HG03354 (cell line): ENCODE measurements around the gene SMIM35.
"Not testable (repeated sequence)": the region's sequence is repeated elsewhere in the genome, so short reads cannot be mapped to it uniquely, and the experiment has no call there.

Experiments used
- ATAC-seq: cut with Tn5 transposase; IDR thresholded peaks from one replicate; pipeline ENCODE4 v1.9.1; 2021; ENCODE audit warnings: mild to moderate bottlenecking; ENCODE audit not compliant: unreplicated experiment, poor library complexity, severe bottlenecking

The SMIM35 gene

DNA sequence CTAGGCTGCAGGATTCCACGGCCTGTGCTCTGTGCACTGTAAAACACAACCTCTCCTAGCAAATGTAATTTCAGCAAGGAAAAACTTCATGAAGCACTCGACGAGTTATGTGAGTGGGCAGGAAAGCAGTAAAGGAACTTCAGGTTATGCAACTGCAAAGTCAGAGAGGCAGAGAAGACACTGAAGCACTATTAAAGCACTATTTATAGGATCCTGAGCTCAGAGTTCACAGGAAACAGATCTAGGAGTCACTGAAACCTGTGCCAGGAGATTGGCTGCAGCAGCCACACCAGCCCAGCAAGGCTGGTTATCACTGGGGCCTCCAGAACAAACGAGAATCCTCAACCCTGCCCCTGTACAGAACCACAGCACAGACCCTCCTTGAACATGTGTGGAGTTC lies 2.5 kb downstream of the SMIM35 start:
- ATAC-seq = no peak

DNA sequence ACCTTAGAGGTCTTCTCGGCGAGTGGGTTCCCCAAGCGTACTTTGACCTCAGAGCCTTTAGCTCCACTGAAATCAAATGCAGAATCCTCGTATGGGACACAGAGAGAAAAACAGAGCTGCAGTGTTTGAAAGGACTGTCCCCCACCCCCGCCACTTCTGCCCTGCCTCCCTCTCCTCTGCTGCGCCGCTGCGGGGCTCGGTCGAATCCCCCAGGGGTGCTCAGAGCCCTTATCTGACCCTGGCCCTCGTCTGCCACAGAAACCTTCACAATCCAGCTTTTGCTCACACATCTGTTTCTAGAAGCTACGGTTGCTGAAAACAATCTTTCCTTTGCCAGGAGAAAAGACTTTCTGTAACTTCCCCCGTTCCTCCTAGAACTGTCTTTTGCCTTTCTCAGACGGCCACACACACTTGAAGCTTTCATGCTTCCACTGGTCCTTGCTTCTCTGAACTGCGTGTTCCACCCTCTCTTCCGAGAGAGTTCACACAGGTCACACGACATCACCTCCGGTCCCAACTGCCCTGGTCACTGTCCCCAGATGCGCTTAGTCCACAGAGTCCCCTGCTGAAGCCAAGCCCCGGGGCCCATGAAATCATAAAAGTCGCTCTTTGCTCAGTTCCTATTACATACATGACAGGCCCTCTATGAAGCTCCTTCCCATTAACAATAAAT lies 3.7 kb downstream of the SMIM35 start:
- ATAC-seq = no peak

DNA sequence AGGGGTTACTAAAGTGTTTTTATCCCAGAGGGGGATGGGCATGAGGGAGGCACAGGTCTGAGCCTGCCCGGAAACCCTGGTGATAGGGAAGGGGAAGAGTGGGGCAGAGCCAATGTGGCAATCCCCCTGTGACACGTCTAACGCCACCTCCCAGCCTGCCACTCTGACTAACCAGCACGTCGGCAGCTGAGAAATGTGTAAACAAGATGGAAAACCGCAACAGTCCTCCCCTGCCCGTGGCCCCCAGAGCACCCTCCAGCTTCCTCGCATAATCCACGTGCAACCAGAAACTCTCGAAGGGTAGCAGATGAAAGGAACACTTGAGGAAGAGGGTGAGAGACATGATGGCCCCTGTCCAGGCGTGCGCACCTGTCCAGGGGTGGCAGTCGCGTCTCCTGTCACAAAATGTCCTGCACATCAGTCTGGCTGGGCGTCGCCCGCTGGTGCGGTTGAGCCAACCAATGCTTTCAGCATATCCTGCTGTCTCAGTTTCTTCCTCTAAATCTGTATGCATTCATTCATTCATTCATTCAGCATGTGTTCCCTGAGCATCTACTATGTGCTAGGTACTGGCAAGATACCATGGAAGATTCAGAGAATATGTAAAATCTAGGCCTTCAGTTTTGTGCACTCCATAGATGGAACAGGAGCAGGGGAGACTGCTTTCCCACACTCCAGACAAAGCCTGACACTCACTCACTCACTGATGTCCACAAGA lies 5.4 kb downstream of the SMIM35 start:
- no peak for ATAC-seq

DNA sequence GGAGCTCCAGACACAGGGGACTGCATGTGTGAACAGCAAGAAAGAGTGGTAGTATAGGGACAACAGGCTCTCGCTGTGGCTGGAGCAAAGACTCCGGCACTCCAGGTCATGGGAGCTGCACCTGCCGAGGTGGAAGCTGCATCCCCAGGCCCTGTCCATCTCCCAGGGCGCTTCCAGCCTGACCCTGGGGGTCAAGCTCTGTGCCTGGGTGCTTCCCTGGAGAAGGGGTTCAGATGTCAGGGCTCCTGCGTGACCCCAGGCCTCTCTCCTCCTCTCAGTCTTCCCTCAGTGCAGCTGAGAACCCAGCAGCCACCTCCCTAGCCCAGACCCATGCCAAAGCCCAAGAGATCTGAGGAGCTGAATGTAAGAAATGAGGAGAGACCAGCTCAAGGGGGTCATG lies 6.5 kb downstream of the SMIM35 start:
- no peak for ATAC-seq

DNA sequence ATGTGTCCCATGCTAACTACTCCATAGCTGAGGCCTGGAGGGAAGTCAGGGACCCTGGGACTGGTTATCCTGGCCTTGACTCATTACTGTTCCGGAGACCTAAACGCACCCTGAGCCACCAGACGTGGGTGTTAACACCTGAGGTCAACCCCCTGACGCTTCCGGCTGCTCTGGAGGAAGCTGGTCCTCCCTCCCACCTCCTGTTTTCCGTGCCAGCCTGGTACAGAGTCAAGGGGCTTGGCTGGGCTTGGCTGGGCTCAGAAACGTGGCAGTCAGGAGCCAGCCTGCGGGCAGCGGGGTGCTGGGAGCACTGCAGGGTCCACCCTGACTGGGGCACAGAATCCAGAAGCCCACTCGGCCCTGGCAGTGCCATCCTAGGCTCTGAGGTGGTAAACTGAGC lies 7.3 kb downstream of the SMIM35 start:
- ATAC-seq = no peak

DNA sequence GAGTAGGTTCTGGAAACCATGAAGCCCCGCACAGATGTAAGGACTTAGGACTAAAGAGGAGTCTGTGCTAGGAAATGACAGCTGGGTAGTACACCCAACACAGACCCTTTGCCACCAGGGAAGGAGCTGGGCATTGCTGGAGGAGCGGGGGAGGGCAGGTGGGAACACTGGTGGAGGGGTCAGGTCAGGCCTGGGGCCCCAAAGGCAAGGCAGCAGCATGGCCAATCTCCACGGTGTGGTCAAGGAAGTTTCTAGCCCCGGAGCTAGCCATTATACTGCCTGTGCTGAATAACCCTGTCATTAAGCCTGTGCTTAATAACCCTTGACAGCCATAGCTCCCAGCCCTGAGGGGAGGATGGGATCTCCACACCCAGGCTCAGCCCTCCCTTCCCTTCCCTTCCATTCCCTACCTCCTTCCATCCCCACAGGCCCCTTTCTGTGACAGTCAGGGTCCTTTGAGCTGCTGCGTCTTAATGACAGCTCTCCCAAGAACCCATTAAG lies 7.8 kb downstream of the SMIM35 start:
- ATAC-seq = no peak

DNA sequence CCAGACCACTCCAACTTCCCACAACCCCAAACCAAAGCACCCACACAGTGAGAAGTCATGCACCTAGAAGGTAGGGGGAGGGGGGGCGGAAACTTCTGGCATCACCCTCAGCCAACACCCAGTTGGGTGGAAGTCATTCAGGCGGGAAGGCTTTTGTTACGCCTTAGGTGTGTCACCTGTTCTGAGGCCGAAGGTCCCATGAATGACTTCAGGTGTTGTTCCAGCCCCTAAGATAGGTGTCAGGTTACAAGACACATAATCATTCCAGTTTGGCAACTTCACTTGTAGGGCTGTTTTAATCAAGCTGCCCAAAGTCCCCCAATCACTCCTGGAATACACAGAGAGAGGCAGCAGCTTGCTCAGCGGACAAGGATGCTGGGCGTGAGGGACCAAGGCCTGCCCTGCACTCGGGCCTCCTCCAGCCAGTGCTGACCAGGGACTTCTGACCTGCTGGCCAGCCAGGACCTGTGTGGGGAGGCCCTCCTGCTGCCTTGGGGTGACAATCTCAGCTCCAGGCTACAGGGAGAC lies 9.9 kb downstream of the SMIM35 start, which contains the start of gene TMPRSS4:
Gene TMPRSS4 (plus strand): TSS at position 325 of the 528 bp plus-strand sequence. CDS start 225 bp downstream, outside the sequence.
- ATAC-seq = no peak

DNA sequence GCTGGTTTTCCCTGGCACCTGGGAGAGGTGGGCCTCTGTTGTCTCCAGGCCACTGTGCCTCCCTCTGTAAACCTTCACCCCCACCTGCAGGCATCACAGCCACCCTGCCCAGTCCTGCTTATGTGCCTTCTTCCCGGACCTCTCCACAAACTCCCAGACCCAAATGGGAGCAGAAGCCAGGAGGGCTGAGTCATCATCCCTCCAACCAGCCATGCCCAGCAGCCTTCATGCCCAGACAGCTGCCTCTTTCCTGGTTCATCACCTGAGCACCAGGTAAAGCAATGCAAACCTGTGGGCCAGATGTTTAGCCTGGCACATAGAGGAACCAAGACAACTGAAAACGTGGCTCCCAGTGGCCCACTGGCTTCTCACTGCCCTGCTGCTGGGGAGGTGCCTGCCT lies 12.0 kb downstream of the SMIM35 start:
- ATAC-seq = no peak

DNA sequence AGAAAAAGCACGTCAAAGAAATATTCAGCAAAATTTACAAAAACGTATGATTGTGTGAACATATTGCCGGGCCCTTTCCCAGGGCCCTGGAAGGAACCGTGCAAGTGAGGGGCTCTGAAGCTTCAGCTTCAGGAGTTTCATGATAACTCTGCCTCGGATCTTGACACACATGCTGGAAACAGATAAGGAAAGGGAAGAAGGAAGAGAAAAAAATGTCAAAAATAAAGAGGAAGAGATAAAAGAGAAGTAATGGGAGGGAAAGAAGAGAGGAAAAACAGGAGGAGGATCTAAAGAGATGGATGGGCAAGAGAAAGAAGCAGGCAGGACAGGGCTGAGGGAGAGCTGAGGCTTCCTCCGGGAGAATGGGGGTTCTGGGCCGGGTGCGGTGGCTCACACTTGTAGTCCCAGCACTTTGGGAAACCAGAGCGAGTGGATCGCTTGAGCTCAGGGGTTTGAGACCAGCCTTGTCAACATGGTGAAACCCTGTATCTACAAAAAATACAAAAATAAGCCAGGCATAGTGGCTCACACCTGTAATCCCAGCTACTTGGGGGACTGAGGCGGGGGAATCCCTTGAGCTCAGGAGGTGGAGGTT lies 12.6 kb downstream of the SMIM35 start:
- ATAC-seq = no peak

DNA sequence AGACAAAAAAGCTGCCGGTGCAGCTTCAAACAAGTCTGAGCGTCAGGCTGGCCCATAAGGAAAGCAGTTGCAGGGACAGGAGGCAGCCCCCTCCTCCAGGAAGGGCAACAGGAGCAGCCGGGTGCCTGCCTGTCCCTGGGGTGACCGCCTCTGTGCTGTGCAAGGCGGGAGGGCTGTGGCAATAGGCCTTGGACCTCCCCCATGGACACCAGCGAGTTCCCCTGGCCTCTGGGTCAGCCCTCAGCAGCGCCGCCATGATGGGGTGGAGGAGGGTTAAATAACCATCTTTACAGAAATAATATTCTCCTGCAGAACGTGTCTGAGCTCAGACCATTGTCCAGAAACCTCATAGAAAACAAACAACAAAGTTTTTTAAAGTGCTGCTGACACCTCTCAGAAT lies 13.2 kb downstream of the SMIM35 start:
- no peak for ATAC-seq

DNA sequence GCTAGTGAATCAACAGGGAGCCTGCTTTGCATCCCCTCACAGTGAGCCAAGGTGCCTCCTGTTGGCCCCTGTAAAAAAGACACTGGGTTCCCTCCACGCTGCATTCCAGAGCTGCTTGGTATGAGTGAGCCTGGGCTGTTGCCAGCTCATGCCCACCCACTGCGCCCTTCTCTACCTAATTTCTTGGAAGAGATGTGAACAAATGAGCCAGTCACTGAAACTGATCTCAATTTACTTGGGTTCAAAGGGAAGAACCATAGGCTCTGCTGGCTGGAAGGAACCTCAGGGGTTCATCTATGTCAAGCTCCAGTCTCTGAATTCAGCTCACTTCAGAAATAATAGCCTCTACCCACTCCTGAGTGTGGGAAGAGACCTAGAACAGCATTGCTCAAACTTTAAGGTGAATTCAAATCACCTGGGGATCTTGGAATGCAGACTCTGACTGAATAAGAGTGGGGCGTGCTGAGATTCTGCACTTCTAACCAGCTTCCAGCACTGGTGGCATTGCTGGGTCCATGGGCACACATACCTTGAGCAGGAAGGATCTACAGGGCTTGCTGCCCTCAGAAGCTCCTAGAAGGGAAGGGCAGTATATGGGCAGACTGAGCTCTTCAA lies 15.2 kb downstream of the SMIM35 start:
- ATAC-seq = no peak

DNA sequence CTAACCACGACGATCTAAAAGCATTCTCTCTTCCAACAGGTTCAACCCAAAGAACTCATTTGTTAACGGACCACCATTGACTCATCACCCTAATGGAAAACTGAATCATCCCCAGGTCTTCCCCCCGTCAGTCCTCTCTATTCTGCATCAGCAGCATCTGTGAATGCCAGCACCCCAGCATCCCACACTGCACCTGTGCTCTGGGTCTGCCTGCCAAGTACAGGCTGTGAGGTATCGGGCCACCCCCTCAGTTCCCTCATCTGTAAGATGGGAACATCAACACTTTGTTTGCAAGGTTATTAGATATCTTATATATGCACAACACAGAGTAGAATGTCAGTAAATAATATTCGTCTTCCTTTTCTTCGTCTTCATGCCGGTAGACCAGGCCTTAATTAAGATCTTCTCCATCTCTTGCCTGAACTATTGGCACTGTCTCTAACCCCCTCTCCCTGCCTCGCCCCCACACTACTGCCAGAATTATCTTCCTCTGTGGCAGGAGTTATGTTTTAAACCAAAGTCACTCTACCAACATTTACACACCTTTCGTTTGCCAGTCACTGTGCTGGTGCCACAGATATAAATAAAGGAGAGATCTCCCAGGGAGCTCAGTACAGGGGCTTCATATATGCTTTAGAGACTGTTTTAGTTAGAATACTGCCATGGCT lies 17.7 kb downstream of the SMIM35 start:
- ATAC-seq = no peak

DNA sequence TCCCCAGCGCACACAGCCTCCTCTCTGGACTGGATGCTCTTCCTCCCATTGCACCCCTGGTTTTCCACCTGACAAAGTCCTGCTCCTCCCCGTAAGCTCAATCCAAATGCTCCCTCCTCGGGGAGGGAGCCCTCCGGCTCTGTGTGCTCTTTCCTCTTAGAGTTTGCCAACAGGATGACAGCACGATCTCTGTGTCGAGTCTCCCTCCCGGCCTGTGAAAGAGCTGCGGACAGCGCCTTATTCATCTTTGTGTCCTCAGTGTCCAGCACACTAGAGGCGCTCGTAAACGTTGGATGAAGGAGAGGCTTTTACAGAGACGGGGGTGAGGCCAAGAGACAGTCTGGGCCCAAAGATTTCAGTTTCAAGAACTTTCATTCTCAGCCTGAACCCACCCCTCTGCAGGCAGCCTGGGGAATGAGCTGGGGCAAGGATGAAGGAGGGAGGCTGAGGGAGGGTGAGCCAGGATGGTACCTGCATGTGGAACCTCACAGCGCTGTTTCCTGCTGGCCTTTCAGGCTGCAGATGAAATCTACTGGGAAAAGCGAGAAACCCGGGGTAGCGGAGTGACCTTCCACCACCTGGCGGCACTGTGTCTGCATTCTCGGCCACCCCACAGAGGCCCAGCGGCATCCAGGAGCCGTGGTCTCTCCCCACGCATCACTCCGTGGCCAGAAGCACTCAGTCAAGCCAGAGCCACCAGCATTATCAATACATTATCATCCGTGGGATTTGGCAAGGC lies 18.4 kb downstream of the SMIM35 start:
- no peak for ATAC-seq

DNA sequence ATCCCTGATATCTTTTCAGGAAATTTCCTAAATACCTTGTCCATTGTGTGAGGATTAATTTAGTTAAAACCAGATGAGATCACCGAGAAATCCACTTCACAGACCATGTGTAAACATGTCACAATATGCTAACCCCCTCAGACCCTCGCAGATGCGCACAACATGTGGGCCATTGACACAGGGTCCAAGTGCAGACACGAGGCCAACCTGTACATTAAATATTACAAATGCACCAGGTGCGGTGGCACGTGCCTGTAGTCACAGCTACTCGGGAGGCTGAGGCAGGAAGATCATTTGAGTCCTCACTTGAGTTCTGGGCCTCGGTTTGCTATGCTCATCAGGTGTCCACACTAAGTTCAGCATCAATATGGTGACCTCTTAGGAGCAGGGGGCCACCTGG lies 19.8 kb downstream of the SMIM35 start:
- ATAC-seq = no peak

DNA sequence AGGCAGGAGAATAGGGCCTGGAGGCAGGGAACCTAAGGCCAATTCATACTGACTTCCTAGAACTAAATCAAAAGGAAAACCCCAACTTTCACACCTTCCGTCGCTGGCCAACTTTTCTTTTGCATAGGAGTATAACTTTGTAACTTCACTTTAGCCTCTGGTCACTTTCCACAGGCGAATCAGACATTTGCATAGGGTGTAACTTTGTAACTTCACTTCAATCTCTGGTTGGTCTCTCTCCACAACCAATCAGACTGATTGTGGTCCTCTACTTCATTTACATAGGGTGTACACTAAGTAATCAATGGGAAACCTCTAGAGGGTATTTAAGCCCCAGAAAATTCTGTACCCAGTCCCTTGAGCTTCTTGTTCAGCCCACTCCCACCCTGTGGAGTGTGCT lies 21.4 kb downstream of the SMIM35 start:
- ATAC-seq = no peak

DNA sequence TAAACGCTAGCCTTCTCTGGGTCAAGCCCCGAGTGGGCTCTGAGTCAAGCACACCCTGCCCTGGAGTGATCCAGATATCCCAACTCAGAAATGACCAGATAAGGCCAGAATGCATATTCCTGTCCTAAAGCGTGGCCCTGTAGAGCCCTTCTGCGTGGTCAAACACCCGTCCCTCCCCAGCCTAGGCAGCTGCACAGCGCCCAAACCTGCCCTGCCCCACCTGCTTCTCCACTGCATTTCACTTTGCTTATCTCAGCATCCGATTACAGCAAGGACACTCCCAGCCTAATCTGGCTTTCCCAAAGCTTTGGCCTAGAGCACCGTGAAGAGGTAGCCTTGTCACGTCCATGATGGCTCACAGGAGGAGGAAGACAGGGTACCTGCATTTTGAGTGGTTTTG lies 21.8 kb downstream of the SMIM35 start:
- ATAC-seq = no peak

DNA sequence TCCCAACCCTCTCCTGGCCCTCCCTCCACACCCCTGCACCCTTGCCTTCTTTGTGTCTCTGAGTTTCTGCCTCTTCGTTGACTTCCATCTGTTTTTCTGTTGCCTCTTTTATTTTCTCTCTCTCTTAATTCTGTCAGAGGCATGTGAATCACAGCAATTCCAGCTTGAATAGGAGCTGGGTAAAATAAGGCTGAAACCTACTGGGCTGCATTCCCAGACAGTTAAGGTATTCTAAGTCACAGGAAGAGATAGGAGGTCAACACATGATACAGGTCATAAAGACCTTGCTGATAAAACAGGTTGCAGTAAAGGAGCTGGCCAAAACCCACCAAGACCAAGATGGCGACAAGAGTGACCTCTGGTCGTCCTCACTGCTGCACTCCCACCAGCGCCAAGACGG lies 24.1 kb downstream of the SMIM35 start:
- not testable (repeated sequence) for ATAC-seq

DNA sequence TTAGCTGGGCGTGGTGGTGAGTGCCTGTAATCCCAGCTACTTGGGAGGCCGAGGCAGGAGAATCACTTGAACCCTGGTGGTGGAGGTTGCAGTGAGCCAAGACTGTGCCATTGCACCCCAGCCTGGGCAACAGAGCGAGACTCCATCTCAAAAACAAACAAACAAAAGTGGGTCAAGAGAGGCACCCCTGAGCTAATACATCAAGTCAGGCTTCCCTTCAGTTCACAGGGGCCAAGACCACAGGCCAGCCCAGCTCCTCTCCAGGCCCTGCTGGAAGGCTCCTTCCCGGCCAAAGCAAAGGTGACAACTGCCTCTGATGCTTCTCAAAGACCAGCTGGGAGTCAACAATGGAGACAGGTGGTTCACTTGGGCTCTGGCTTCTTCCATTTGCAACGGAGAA lies 24.6 kb downstream of the SMIM35 start:
- not testable (repeated sequence) for ATAC-seq

DNA sequence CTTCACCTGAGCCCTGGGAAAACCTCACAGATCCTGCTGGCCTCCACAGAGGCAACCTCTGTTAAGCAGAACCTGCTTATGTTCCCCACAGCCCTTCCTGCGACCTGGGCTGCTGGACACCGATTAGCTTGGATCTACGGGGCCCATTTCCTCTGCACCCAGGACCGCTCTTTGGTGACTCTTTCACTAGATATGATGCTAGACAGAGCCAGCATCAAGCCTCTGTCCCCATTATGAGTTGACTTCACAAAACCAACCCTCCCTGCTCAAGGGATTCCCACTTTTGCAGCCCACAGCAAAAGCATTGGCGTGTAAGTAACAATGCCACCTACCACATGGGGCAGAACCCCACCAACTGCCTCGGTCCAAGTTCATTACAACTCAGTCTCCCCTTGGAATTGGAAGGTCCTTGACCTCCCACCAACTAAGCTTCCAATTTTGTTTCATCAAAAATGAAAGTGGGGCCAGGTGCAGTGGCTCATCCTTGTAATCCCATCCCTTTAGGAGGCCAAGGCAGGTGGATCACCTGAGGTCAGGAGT lies 25.1 kb downstream of the SMIM35 start:
- no peak for ATAC-seq
